Measurements from ENCODE around the gene CACNA2D2. TPM values are rescaled to one million over a fixed set of nuclear protein-coding genes. Genes with fewer than 3 reads are reported as not detected.
A peak's percentile ranks its signal among the peaks of the same experiment; 100 is the strongest.

CACNA2D2 gene
- total and polyA plus RNA-seq, 2 donors (not counting 1 experiment from before 2014, with no cell fraction given) = 0.06 TPM; not detected in 1

DNA sequence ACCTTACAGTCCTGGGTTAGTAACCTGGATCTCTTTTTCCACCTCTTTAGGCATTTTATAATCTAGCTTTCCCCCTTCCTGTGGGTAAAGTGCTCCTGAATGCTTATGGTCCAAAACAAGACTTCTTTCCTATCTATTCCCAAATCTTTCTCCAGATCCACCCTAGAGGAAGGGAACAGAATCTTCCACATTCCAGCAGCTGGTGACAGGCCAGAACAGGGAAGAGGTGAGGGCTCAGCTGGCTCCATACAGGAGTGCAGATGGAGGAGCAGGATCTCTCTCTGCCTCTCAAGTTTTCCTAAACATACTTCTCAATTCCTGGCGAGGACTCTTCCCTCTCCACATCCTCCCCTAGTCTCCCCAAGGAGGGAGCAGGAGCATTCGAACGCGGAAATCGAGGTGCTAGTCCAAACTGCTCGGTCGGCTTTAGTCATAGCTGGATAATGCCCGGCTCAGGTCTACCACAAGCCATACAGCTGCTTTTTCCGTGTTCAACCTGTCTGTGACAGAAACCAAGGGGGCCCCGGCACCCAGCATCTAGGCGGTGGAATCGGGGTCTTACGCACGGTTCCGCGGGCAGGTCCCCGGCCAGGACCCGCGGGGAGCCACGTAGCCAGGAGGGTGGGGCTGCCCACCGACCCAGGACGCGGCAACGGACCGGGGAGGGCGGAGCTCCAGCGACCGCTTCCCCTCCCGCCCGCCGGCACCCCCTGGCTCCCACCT lies 166.8 kb downstream of the CACNA2D2 start:
- peak; percentile 26 to 31 for DNase-seq (ENCODE audit: low read depth in 2 of 2)
- H3K9ac ChIP-seq (ENCODE audit: insufficient read depth, low read length) = peak overlapping the region; percentile 96
- H3K27ac ChIP-seq (ENCODE audit: insufficient read depth, low read length) = peak overlapping the region; percentile 97
- H3K4me2 ChIP-seq (ENCODE audit: extremely low read depth, insufficient read depth, low read length) = peak overlapping the region; percentile 75
- H2AFZ ChIP-seq (ENCODE audit: low read length) = no peak overlapping the region
- H3K27me3 ChIP-seq (ENCODE audit: control insufficient read depth, insufficient read depth, low read length) = no peaks in the 10 kb centered on the region
- peak overlapping the region; percentile 79 to 95 (median 88) for H3K4me3 ChIP-seq (replicated peaks in 1 of 4; ENCODE audit: control extremely low read depth in 1 of 4, insufficient read depth in 1 of 4, low read depth in 3 of 4, low read length in 4 of 4)
- H4K20me1 ChIP-seq (ENCODE audit: control insufficient read depth, extremely low read depth, insufficient read depth, low read length) = no peaks in the 10 kb centered on the region
- no peaks in the 10 kb centered on the region for H3K9me3 ChIP-seq (ENCODE audit: control insufficient read depth, insufficient read depth, low read depth, low read length)
- H3K4me1 ChIP-seq (ENCODE audit: control insufficient read depth, extremely low read depth, insufficient read depth, low read length) = peaks cover 20% of the 10 kb centered on the region
- H3K79me2 ChIP-seq (ENCODE audit: control insufficient read depth, insufficient read depth, low read length) = peaks cover 69% of the 10 kb centered on the region
- peaks cover 3% of the 10 kb centered on the region for H3K36me3 ChIP-seq (ENCODE audit: control insufficient read depth, insufficient read depth, low read length)
- TF ChIP-seq, protein P1, sequence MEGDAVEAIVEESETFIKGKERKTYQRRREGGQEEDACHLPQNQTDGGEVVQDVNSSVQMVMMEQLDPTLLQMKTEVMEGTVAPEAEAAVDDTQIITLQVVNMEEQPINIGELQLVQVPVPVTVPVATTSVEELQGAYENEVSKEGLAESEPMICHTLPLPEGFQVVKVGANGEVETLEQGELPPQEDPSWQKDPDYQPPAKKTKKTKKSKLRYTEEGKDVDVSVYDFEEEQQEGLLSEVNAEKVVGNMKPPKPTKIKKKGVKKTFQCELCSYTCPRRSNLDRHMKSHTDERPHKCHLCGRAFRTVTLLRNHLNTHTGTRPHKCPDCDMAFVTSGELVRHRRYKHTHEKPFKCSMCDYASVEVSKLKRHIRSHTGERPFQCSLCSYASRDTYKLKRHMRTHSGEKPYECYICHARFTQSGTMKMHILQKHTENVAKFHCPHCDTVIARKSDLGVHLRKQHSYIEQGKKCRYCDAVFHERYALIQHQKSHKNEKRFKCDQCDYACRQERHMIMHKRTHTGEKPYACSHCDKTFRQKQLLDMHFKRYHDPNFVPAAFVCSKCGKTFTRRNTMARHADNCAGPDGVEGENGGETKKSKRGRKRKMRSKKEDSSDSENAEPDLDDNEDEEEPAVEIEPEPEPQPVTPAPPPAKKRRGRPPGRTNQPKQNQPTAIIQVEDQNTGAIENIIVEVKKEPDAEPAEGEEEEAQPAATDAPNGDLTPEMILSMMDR (conservative IDR thresholded peaks at IDR 0.05 in 1 of 2, IDR thresholded peaks at IDR 0.05 in 1 of 2; ENCODE audit: low read depth in 1 of 2, low read length in 2 of 2) = no peak
- TF ChIP-seq EZH2 (IDR thresholded peaks at IDR 0.05; ENCODE audit: low read length, missing control alignments) = no peak

DNA sequence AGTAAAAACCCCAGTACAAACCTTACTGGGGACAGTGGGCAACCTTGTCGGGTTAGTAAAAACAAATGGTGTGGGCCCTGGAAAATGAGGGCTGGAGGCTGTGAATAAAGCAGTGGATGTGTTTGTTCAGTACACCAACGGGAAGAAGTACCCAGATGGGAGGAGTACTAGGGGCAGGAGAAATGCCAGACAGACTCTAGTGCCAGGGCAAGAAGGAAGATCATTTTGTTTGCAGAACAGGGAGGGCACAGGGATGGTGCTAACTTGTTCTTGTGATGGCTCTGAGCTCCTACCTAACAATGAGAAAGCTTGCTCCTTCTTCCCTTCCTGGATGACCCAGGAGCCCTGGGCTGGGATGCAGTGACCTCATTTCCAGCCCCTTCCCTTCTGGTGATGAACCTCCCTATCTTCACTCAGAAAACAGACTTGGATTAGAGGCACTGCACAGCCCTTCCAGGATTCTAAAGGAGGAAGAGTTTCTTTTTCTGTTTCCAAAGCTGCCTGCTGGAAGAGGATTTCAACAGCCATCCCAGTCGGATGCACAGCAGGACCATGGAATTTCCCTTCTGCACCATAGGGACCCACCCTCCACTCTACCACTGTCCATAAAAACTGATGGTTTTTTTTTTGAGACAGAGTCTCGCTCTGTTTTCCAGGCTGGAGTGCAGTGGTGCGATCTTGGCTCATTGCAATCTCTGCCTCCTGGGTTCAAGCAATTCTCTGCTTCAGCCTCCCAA lies 168.9 kb downstream of the CACNA2D2 start:
- H4K20me1 ChIP-seq (ENCODE audit: control insufficient read depth, extremely low read depth, insufficient read depth, low read length) = no peaks in the 10 kb centered on the region
- no peak for DNase-seq (ENCODE audit: low read depth in 2 of 2)
- H3K9ac ChIP-seq (ENCODE audit: insufficient read depth, low read length) = peak overlapping the region; percentile 51

More for the DNA sequence above, 168.9 kb downstream of the CACNA2D2 start:
- H3K36me3 ChIP-seq (ENCODE audit: control insufficient read depth, insufficient read depth, low read length) = peaks cover 22% of the 10 kb centered on the region
- peak overlapping the region; percentile 64 for H3K4me2 ChIP-seq (ENCODE audit: extremely low read depth, insufficient read depth, low read length)
- H3K4me3 ChIP-seq (replicated peaks in 1 of 4; ENCODE audit: control extremely low read depth in 1 of 4, insufficient read depth in 1 of 4, low read depth in 3 of 4, low read length in 4 of 4) = peak overlapping the region in 1 of 4 experiments; percentile 1
- no peaks in the 10 kb centered on the region for H3K9me3 ChIP-seq (ENCODE audit: control insufficient read depth, insufficient read depth, low read depth, low read length)
- H3K4me1 ChIP-seq (ENCODE audit: control insufficient read depth, extremely low read depth, insufficient read depth, low read length) = peaks cover 18% of the 10 kb centered on the region
- no peak overlapping the region for H2AFZ ChIP-seq (ENCODE audit: low read length)
- no peaks in the 10 kb centered on the region for H3K27me3 ChIP-seq (ENCODE audit: control insufficient read depth, insufficient read depth, low read length)
- peak overlapping the region; percentile 97 for H3K27ac ChIP-seq (ENCODE audit: insufficient read depth, low read length)
- TF ChIP-seq, protein P1 (conservative IDR thresholded peaks at IDR 0.05 in 1 of 2, IDR thresholded peaks at IDR 0.05 in 1 of 2; ENCODE audit: low read depth in 1 of 2, low read length in 2 of 2) = no peak
- TF ChIP-seq EZH2 (IDR thresholded peaks at IDR 0.05; ENCODE audit: low read length, missing control alignments) = no peak
- H3K79me2 ChIP-seq (ENCODE audit: control insufficient read depth, insufficient read depth, low read length) = peaks cover 75% of the 10 kb centered on the region

Data from fibroblast of lung (primary cell).